Subcutaneous adipose tissue (tissue), 4 donors: ENCODE measurements around the gene TMTC1. TPM values are rescaled to one million over a fixed set of nuclear protein-coding genes. Genes with fewer than 3 reads are reported as not detected.

Experiments used
- CTCF ChIP-seq: fragments of 450-650 bp; IDR thresholded peaks from one replicate; pipeline ENCODE4 v1.5.1; 2016; ENCODE audit warnings: low read depth, mild to moderate bottlenecking, control low read depth, antibody characterized with exemption, moderate library complexity
- total RNA-seq, 4 donors: library from RNA; depleted of rRNA; stranded (reverse); fragments of >200 nt; gene quantifications; one replicate each; pipeline ENCODE4 v1.1.0, GENCODE V29; 2016

TMTC1 gene
- total RNA-seq, 4 donors from 2014 or later, result 45.4 to 153 (median 85.2) TPM

GRCh38 chr12:29771786-29772185 is 12.0 kb downstream of the TMTC1 start:
- no peak for TF ChIP-seq CTCF

- no peak for TF ChIP-seq CTCF
Observed at GRCh38 chr12:29771165-29771564, 12.6 kb downstream of the TMTC1 start.

GRCh38 chr12:29769162-29769858 is 14.4 kb downstream of the TMTC1 start:
- no peak for TF ChIP-seq CTCF

GRCh38 chr12:29768372-29768771 is 15.4 kb downstream of the TMTC1 start:
- no peak for TF ChIP-seq CTCF

- no peak for TF ChIP-seq CTCF
Observed at GRCh38 chr12:29763301-29763683, 20.4 kb downstream of the TMTC1 start.

GRCh38 chr12:29762637-29763300 is 21.0 kb downstream of the TMTC1 start:
- no peak for TF ChIP-seq CTCF

GRCh38 chr12:29759950-29760349 is 23.8 kb downstream of the TMTC1 start:
- TF ChIP-seq CTCF, result no peak
